HG02981 (cell line): Measurements from ENCODE around the gene C15orf61.

Experiments
- ATAC-seq: cut with Tn5 transposase; IDR thresholded peaks from one replicate; pipeline ENCODE4 v1.9.1; 2021; ENCODE audit warnings: mild to moderate bottlenecking, moderate library complexity; ENCODE audit not compliant: unreplicated experiment

Gene C15orf61

GRCh38 chr15:67548862-67549651 is 28.1 kb downstream of the C15orf61 start:
- ATAC-seq: no peak

GRCh38 chr15:67549736-67550135 is 28.8 kb downstream of the C15orf61 start:
- ATAC-seq: no peak

- ATAC-seq: no peak
Observed at GRCh38 chr15:67550522-67550921, 29.6 kb downstream of the C15orf61 start.

DNA sequence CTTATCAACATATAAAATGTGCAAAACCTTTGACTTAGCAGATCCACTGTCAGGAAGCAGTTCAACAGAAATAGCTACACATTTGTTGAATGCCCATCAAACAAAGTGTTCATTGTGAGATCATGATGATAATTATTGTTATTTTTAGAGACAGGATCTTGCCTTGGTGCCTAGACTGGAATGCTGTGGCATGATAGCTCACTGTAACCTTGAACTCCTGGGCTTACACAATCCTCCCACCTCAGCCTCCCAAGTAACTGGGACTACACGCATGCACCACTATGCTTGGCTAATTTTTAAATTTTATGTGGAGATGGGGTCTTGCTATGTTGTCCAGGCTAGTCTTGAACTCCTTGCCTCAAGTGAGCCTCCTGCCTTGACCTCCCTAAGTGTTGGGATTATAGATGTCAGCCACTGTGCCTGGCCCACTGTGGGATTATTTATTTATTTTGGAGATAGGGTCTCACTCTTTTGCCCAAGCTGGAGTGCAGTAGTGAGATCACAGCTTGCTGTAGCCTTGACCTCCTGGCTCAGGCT is 30.3 kb downstream of the C15orf61 start:
- no peak for ATAC-seq

DNA sequence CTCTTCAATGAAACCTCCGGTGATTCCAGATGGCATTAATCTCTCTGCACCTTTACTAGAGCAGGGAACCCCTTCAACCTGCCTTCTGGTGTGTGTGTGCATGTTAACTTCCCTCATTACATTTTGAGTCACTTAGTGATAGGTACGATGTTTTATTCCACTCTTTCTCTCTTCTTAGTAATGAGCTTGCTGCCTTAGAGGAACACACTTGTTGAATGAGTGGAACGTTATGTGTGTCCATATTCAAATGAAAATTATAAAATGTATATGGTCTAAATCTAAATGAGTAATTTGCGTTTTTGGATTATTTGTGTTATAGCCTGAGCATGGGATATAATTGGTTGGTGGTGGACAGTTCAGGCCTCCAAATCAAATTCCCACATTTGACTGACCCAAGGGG is 33.6 kb downstream of the C15orf61 start:
- ATAC-seq: no peak

- ATAC-seq: no peak
Observed at GRCh38 chr15:67556976-67557570, 36.1 kb downstream of the C15orf61 start.

DNA sequence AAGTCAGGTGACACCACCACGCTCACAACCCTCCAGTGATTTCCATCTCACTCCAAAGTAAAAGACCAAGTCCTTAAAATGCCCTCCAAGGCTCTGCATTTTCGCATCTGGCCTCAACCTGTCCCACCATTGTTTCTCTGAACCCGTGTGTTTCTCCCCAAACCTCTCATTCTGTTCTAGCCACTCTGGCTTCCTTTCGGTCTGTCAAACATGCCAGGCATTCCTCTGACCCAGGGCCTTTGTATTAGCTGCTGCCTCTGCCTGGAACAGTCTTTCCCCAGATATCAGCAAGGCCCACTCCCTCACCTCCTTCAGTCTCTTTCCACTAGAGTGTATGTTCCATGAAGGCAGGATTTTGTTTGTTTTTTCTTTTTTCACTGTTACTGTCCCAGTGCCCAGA is 37.6 kb downstream of the C15orf61 start:
- ATAC-seq: no peak

DNA sequence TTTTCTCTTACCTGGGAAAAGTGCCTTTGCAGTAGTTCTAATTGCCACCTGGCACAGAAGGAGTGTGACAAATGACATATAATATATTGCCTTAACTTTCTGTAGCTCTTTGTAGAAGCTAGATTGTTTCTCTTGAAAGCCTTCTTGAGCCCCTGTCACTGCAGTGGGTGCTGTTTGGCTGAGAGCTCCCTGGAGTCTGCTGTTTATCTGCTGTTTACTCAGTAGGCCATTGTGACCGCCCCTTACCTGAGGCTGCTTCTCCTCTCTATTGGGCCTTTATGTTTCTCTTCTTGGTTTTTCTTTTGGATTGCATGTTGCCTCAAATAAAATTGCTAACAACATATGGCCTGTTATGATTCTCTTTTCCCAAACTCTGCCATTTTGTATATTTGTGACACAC is 38.2 kb downstream of the C15orf61 start:
- no peak for ATAC-seq

GRCh38 chr15:67559576-67559975 is 38.6 kb downstream of the C15orf61 start:
- no peak for ATAC-seq

- no peak for ATAC-seq
Observed at GRCh38 chr15:67560320-67560719, 39.4 kb downstream of the C15orf61 start.

- no peak for ATAC-seq
Observed at GRCh38 chr15:67563092-67563491, 42.2 kb downstream of the C15orf61 start.

GRCh38 chr15:67564021-67564967 is 43.4 kb downstream of the C15orf61 start:
- peak; percentile 91 for ATAC-seq

GRCh38 chr15:67564968-67565345 is 44.0 kb downstream of the C15orf61 start:
- ATAC-seq: peak; percentile 36

DNA sequence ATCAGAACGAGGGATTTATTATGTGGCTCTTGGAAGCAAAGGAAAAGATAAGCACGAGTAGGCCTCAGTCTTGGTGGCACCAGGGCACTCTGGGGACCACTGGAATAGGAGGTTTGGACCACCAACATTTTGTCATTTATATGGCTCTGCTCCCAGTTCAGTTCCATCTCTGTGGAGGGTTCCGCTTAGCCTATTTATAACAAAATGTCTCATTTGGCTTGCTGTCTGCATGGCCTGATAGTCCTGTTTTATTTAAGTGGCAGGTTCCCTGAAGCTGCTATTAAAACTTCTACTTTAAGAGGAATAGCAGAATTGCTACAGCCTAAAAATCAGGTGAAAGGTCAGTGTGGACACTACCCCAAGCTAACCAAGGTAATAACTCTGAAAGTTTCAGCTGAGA is 48.7 kb downstream of the C15orf61 start:
- ATAC-seq: no peak

DNA sequence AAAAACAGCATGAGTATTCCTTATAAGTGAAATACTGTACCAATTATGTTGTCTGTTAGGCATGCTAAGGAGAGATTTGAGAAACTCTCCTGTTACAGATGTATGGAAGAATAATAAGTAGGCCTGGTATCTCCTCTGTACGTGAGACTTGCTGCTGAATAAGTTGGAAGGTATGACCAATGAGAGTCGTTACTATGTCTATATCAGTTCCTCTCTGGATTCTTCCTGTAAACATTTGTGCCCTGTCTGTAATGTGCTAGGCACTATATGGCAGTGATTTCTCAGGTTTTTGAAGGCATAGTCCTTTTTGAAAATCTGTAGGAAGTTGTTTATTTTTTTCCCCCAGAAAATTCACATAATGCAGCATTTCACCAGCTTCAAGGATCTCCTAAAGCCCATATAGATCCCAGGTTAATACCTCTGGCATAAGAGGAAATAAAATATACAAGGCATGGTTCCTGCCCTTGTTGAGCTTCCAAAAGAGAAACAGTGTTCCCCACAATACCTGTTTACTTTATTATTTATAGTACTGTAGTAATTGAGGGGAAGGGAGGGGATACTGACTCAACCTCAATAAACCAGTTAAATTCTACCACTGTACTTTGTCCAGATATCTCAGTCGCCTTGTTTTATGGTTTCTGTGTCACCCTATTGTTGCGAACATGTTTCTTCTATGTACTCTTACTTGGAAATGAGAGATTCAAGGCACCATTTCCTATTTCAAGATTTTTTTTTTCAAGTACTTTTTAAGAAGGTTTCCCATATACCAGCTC is 50.1 kb downstream of the C15orf61 start:
- no peak for ATAC-seq

GRCh38 chr15:67571648-67572415 is 50.9 kb downstream of the C15orf61 start:
- no peak for ATAC-seq

GRCh38 chr15:67573194-67573593 is 52.3 kb downstream of the C15orf61 start:
- ATAC-seq: no peak

- no peak for ATAC-seq
Observed at GRCh38 chr15:67575039-67575502, 54.1 kb downstream of the C15orf61 start.

- no peak for ATAC-seq
Observed at GRCh38 chr15:67578020-67578600, 57.2 kb downstream of the C15orf61 start.
